GM18907 (cell line): ENCODE results near the gene SCGB1D1.

ENCODE experiments used
- ATAC-seq: cut with Tn5 transposase; IDR thresholded peaks from one replicate; pipeline ENCODE4 v1.9.1; 2021; ENCODE audit warnings: mild to moderate bottlenecking, moderate library complexity; ENCODE audit not compliant: unreplicated experiment

SCGB1D1 gene

GRCh38 chr11:62221498-62221897 is 31.5 kb downstream of the SCGB1D1 start:
- ATAC-seq = no peak

GRCh38 chr11:62223095-62223494 is 33.1 kb downstream of the SCGB1D1 start:
- ATAC-seq = no peak

- no peak for ATAC-seq
Observed at GRCh38 chr11:62233730-62234129, 43.7 kb downstream of the SCGB1D1 start.

GRCh38 chr11:62236187-62236586 is 46.2 kb downstream of the SCGB1D1 start:
- no peak for ATAC-seq

GRCh38 chr11:62237499-62237898 is 47.5 kb downstream of the SCGB1D1 start:
- no peak for ATAC-seq

- no peak for ATAC-seq
Observed at GRCh38 chr11:62238151-62238550, 48.1 kb downstream of the SCGB1D1 start.

- ATAC-seq = no peak
Observed at GRCh38 chr11:62241095-62241494, 51.1 kb downstream of the SCGB1D1 start.

- no peak for ATAC-seq
Observed at GRCh38 chr11:62242021-62242420, 52.0 kb downstream of the SCGB1D1 start, which contains the start of gene SCGB1D2. SCGB1D2 (plus strand) TSS chr11:62242239; CDS start chr11:62242308, 69 bp downstream.
